Measurements from ENCODE around the gene EIF3I. TPM values are rescaled to one million over a fixed set of nuclear protein-coding genes. Genes with fewer than 3 reads are reported as not detected.

Gene EIF3I
- total and polyA plus RNA-seq, 2 of the 13 experiments (the other 11 are each of a cell fraction or from before 2014, with no cell fraction given), result 210 to 223 TPM

DNA sequence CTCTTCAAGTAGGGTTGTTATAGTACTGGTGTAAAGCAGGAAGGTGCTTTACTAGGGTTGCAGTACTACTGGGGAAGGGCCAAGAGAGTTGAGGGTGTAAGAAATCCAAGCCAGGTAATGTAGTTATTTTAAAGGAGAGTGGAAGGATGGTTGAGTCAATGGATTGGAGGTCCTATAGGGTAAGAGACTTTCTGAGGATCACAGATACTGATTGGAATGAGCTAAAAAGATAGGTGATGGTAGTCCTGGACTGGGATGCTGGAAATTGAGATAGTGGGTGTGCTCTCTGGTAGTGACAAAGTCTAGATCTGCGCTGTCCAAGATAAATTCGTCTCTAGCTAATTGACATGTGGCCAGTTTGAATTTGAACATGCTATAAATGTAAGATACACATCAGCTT is 35.7 kb upstream of the EIF3I start:
- Histone ChIP-seq H3K4me3 (replicated peaks in 1 of 3; ENCODE audit: insufficient read depth in 1 of 3, low read depth in 2 of 3, low read length in 3 of 3) (no peak overlapping the region), H3K27ac (ENCODE audit: extremely low read length, insufficient read depth, low read length) (no peak overlapping the region), H3K36me3 (replicated peaks in 1 of 2; ENCODE audit: control insufficient read depth in 1 of 2, insufficient read depth in 2 of 2, low read length in 2 of 2) (peaks cover 34 to 74% of the 10 kb centered on the region in 2 experiments), H3K9me3 (ENCODE audit: low read length) (no peaks in the 10 kb centered on the region), H2AFZ (ENCODE audit: low read length) (no peak overlapping the region), H3K27me3 (ENCODE audit: control insufficient read depth in 1 of 2, insufficient read depth in 2 of 2, low read length in 2 of 2) (no peaks in the 10 kb centered on the region), H3K4me2 (ENCODE audit: low read depth, low read length) (peak overlapping the region; percentile 30; the same call in 1 of the 2 replicates), H3K9ac (ENCODE audit: insufficient read depth, low read depth, low read length) (no peak overlapping the region), H4K20me1 (ENCODE audit: insufficient read depth, low read length) (peaks cover 2% of the 10 kb centered on the region; the same call in 1 of the 2 replicates), H3K4me1 (ENCODE audit: insufficient read depth, low read length) (peaks cover 39% of the 10 kb centered on the region), H3K79me2 (ENCODE audit: insufficient read depth, low read length) (peaks cover 42% of the 10 kb centered on the region)
- FAIRE-seq (no peak), DNase-seq (ENCODE audit: low spot score) (no peak), ATAC-seq (no peak)
- POLR2A ChIA-PET, result no interaction called here
- WGBS (ENCODE audit: low lambda C conversion rate), result 93% methylated on average over 2 of the region's 2 CpGs
- intact Hi-C loops (cut with micrococcal nuclease; ENCODE audit: unreplicated experiment), result no loop called here
- no peak for TF ChIP-seq ZNF451 (CRISPR knock-in tag; IDR thresholded peaks at IDR 0.05)
- TF ChIP-seq RBFOX2 (IDR thresholded peaks at IDR 0.05; ENCODE audit: low read depth, low read length), result peak; percentile 55
- no TSS peak for BruUV-seq (replicated peaks)
- in situ Hi-C loops (cut with HindIII; ENCODE audit: extremely low pct_ligation_motif_present, low pct_unique_long_range_greater_than_20kb), result no loop called here
- CTCF ChIA-PET (ENCODE audit: low intra/inter-chr PET ratio, low total read pairs), result no interaction called here

GRCh38 chr1:32187850-32188249 is 34.4 kb upstream of the EIF3I start:
- no TSS peak for BruUV-seq (replicated peaks)
- intact Hi-C loops (cut with micrococcal nuclease; ENCODE audit: unreplicated experiment), result no loop called here
- Histone ChIP-seq H3K4me2 (ENCODE audit: low read depth, low read length) (no peak overlapping the region), H3K36me3 (replicated peaks in 1 of 2; ENCODE audit: control insufficient read depth in 1 of 2, insufficient read depth in 2 of 2, low read length in 2 of 2) (peaks cover 42 to 82% of the 10 kb centered on the region in 2 experiments), H3K4me1 (ENCODE audit: insufficient read depth, low read length) (peaks cover 25% of the 10 kb centered on the region), H3K9me3 (ENCODE audit: low read length) (no peaks in the 10 kb centered on the region), H4K20me1 (ENCODE audit: insufficient read depth, low read length) (peaks cover 2% of the 10 kb centered on the region; the same call in 1 of the 2 replicates), H2AFZ (ENCODE audit: low read length) (no peak overlapping the region), H3K9ac (ENCODE audit: insufficient read depth, low read depth, low read length) (no peak overlapping the region), H3K4me3 (replicated peaks in 1 of 3; ENCODE audit: insufficient read depth in 1 of 3, low read depth in 2 of 3, low read length in 3 of 3) (no peak overlapping the region), H3K79me2 (ENCODE audit: insufficient read depth, low read length) (peaks cover 31% of the 10 kb centered on the region), H3K27me3 (ENCODE audit: control insufficient read depth in 1 of 2, insufficient read depth in 2 of 2, low read length in 2 of 2) (no peaks in the 10 kb centered on the region), H3K27ac (ENCODE audit: extremely low read length, insufficient read depth, low read length) (no peak overlapping the region)
- POLR2A ChIA-PET, result interaction anchor here (1.5 kb wide), 1 partner anchor 9 kb away, joined by 3 read pairs; no protein-coding TSS in a partner anchor
- ATAC-seq (no peak), FAIRE-seq (no peak), DNase-seq (ENCODE audit: low spot score) (no peak)
- in situ Hi-C loops (cut with HindIII; ENCODE audit: extremely low pct_ligation_motif_present, low pct_unique_long_range_greater_than_20kb), result no loop called here
- CTCF ChIA-PET (ENCODE audit: low intra/inter-chr PET ratio, low total read pairs), result no interaction called here
- TF ChIP-seq ZNF766 (CRISPR knock-in tag; IDR thresholded peaks at IDR 0.05; ENCODE audit: borderline replicate concordance) (no peak), AGO2 (optimal IDR thresholded peaks at IDR 0.05; ENCODE audit: low read depth, low read length) (peak; percentile 29), ONECUT2 (CRISPR knock-in tag; IDR thresholded peaks at IDR 0.05) (no peak), MEIS2 (CRISPR knock-in tag; IDR thresholded peaks at IDR 0.05) (no peak)
- WGBS (ENCODE audit: low lambda C conversion rate), result 100% methylated on average over 8 of the region's 9 CpGs

All from HepG2 (cell line).